PC-9 (cell line): Measurements from ENCODE around the gene NECTIN1. TPM values are rescaled to one million over a fixed set of nuclear protein-coding genes. Genes with fewer than 3 reads are reported as not detected.

ENCODE experiments used
- BruUV-seq: library from RNA; stranded (reverse); fragments of 400-500 nt; replicated peaks from 2 replicates; lab custom pipeline; 2021; lab: Mats Ljungman, UMichigan
- CTCF ChIA-PET: fragments of 300-600 bp; sonication (Branson Sonifier 250); formaldehyde crosslinking; loops from one replicate; lab custom pipeline; 2022; ENCODE audit warnings: antibody characterized with exemption; lab: Charles Lee
- POLR2A ChIA-PET: fragments of 300-600 bp; sonication (Branson Sonifier 250); formaldehyde crosslinking; loops from one replicate; lab custom pipeline; 2022; ENCODE audit warnings: antibody characterized with exemption; ENCODE audit not compliant: unreplicated experiment; lab: Charles Lee
- DNase-seq, 2 experiments: peaks; one replicate each; pipeline versions ENCODE4 v3.0.0 to v3.0.0-alpha.2; 2015 to 2022; ENCODE audit warnings: mixed read lengths in 1 of 2
- H2AFZ ChIP-seq: fragments of 200-600 bp; sonication (generic); 2 replicates; pipeline ENCODE4 v1.8.1; 2017; ENCODE audit warnings: antibody characterized with exemption
- H3F3A ChIP-seq: fragments of 200-600 bp; sonication (generic); 2 replicates; pipeline ENCODE4 v1.8.1; 2017; ENCODE audit warnings: antibody characterized with exemption, mild to moderate bottlenecking, low read depth; ENCODE audit not compliant: insufficient read depth
- H3K27ac ChIP-seq: fragments of 200-600 bp; sonication (generic); 2 replicates; pipeline ENCODE4 v1.6.1; 2016; ENCODE audit warnings: mixed run types
- H3K27me3 ChIP-seq: fragments of 200-600 bp; sonication (generic); 2 replicates; pipeline ENCODE4 v1.6.1; 2016; ENCODE audit warnings: low read depth, mixed run types; ENCODE audit not compliant: insufficient read depth
- H3K36me3 ChIP-seq: fragments of 200-600 bp; sonication (generic); 2 replicates; pipeline ENCODE4 v1.6.1; 2016; ENCODE audit warnings: low read depth, mixed run types
- H3K4me1 ChIP-seq: fragments of 200-600 bp; sonication (generic); replicated peaks from 2 replicates; pipeline ENCODE4 v1.6.1; 2016; ENCODE audit warnings: mixed run types; ENCODE audit not compliant: insufficient read depth
- H3K4me2 ChIP-seq: fragments of 200-600 bp; sonication (generic); 2 replicates; pipeline ENCODE4 v1.6.1; 2017; ENCODE audit warnings: mixed run types
- H3K4me3 ChIP-seq: fragments of 200-600 bp; sonication (generic); 2 replicates; pipeline ENCODE4 v1.6.1; 2016; ENCODE audit warnings: mixed run types
- H3K79me2 ChIP-seq: fragments of 200-600 bp; sonication (generic); 2 replicates; pipeline ENCODE4 v1.6.1; 2017; ENCODE audit warnings: low read depth, mixed run types
- H3K9me2 ChIP-seq: fragments of 200-600 bp; sonication (generic); 2 replicates; pipeline ENCODE4 v1.8.1; 2017; ENCODE audit warnings: mild to moderate bottlenecking; ENCODE audit not compliant: insufficient read depth
- H3K9me3 ChIP-seq: fragments of 200-600 bp; sonication (generic); 2 replicates; pipeline ENCODE4 v1.8.1; 2016; ENCODE audit warnings: low read depth; ENCODE audit not compliant: insufficient read depth
- H4K20me1 ChIP-seq: fragments of 200-600 bp; sonication (generic); 2 replicates; pipeline ENCODE4 v1.8.1; 2017; ENCODE audit not compliant: insufficient read depth
- CTCF ChIP-seq: fragments of 200-600 bp; sonication (generic); conservative IDR thresholded peaks from 2 replicates; pipeline ENCODE4 v1.6.1; 2017; ENCODE audit warnings: mixed run types, antibody characterized with exemption, mild to moderate bottlenecking, moderate library complexity
- EZH2 ChIP-seq: fragments of 200-600 bp; sonication (generic); IDR thresholded peaks from 2 replicates; pipeline ENCODE4 v1.8.0; 2017; ENCODE audit warnings: antibody characterized with exemption, low read depth
- intact Hi-C: fragments of 100-400 bp; cut with micrococcal nuclease; formaldehyde crosslinking; loops from one replicate; pipeline ENCODE4 v1.10.0; 2022; ENCODE audit not compliant: unreplicated experiment
- total RNA-seq: library from RNA; stranded (reverse); gene quantifications from 2 replicates; pipeline ENCODE4 v1.2.3, GENCODE V29; 2021

The NECTIN1 gene
- total RNA-seq, 1 experiment from 2014 or later = 17.6 TPM

GRCh38 chr11:119742263-119742861, 13.4 kb upstream of the NECTIN1 start:
- peaks cover 63% of the 10 kb centered on the region for H3K27me3 ChIP-seq

GRCh38 chr11:119741369-119742262, 12.6 kb upstream of the NECTIN1 start:
- Histone ChIP-seq H3K36me3 (no peaks in the 10 kb centered on the region), H3K9me2 (no peaks in the 10 kb centered on the region), H3K4me1 (no peaks in the 10 kb centered on the region), H3K9me3 (no peaks in the 10 kb centered on the region), H3F3A (no peaks in the 10 kb centered on the region), H3K27me3 (peaks cover 63% of the 10 kb centered on the region), H2AFZ (no peak overlapping the region), H4K20me1 (no peaks in the 10 kb centered on the region; the same call in 1 of the 2 replicates), H3K4me2 (no peak overlapping the region), H3K4me3 (no peak overlapping the region), H3K79me2 (no peaks in the 10 kb centered on the region), H3K27ac (no peak overlapping the region)
- DNase-seq = peak in 1 of 2 experiments; percentile 16
- no TSS peak for BruUV-seq
- intact Hi-C loops = no loop called here
- CTCF ChIA-PET = no interaction called here
- POLR2A ChIA-PET = no interaction called here
- TF ChIP-seq CTCF (peak; percentile 81), EZH2 (no peak)

More at GRCh38 chr11:119742263-119742861, 13.4 kb upstream of the NECTIN1 start:
- H3K9me3 ChIP-seq = no peaks in the 10 kb centered on the region
- H3K27ac ChIP-seq = no peak overlapping the region
- no peak overlapping the region for H2AFZ ChIP-seq
- TF ChIP-seq CTCF (no peak), EZH2 (no peak)
- DNase-seq = no peak
- H3K79me2 ChIP-seq = no peaks in the 10 kb centered on the region
- intact Hi-C loops = no loop called here
- H3K36me3 ChIP-seq = no peaks in the 10 kb centered on the region
- no peaks in the 10 kb centered on the region for H3F3A ChIP-seq
- H3K4me3 ChIP-seq = no peak overlapping the region
- BruUV-seq = no TSS peak
- ChIA-PET CTCF (interaction anchor here (1.0 kb wide), 1 partner anchor 13 kb away, joined by 3 read pairs; the partner anchor contains the start of gene NECTIN1), POLR2A (no interaction called here)
- H3K9me2 ChIP-seq = no peaks in the 10 kb centered on the region
- H3K4me1 ChIP-seq = no peaks in the 10 kb centered on the region
- H3K4me2 ChIP-seq = no peak overlapping the region
- no peaks in the 10 kb centered on the region; the same call in 1 of the 2 replicates for H4K20me1 ChIP-seq

GRCh38 chr11:119739975-119740374, 11.0 kb upstream of the NECTIN1 start:
- Histone ChIP-seq H3K79me2 (no peaks in the 10 kb centered on the region), H3K4me1 (no peaks in the 10 kb centered on the region), H3K9me2 (no peaks in the 10 kb centered on the region), H3K4me2 (no peak overlapping the region), H3K4me3 (no peak overlapping the region), H3K36me3 (no peaks in the 10 kb centered on the region), H3K27me3 (peaks cover 60% of the 10 kb centered on the region), H2AFZ (no peak overlapping the region), H3K9me3 (no peaks in the 10 kb centered on the region), H3F3A (no peaks in the 10 kb centered on the region), H4K20me1 (no peaks in the 10 kb centered on the region), H3K27ac (no peak overlapping the region)
- no peak for DNase-seq
- no peak for TF ChIP-seq CTCF
- no peak for TF ChIP-seq EZH2
- intact Hi-C loops = no loop called here
- CTCF ChIA-PET = interaction anchor here (0.6 kb wide), 1 partner anchor 218 kb away, joined by 4 read pairs; no protein-coding TSS in a partner anchor
- POLR2A ChIA-PET = interaction anchor here (0.6 kb wide), 1 partner anchor 976 kb away, joined by 3 read pairs; no protein-coding TSS in a partner anchor
- no TSS peak for BruUV-seq
